ENCODE results near the gene ANAPC15. TPM values are rescaled to one million over a fixed set of nuclear protein-coding genes. Genes with fewer than 3 reads are reported as not detected.

Gene ANAPC15
- total RNA-seq, 1 donor from 2014 or later = 36.5 TPM

GRCh38 chr11:72100009-72100408 lies 12.5 kb downstream of the ANAPC15 start:
- Mint-ChIP-seq H3K4me1 (ENCODE audit: unreplicated experiment) (peaks cover 44% of the 10 kb centered on the region), H3K27me3 (ENCODE audit: unreplicated experiment) (peaks cover 22% of the 10 kb centered on the region), H3K27ac (ENCODE audit: unreplicated experiment) (peak overlapping the region; percentile 53), H3K9me3 (ENCODE audit: unreplicated experiment) (no peaks in the 10 kb centered on the region), H3K36me3 (ENCODE audit: low read depth, unreplicated experiment) (peaks cover 34% of the 10 kb centered on the region), H3K4me3 (ENCODE audit: unreplicated experiment) (peak overlapping the region; percentile 59)
- DNase-seq (ENCODE audit: low spot score) = no peak
- TF ChIP-seq CTCF (IDR thresholded peaks at IDR 0.05; ENCODE audit: unreplicated experiment) = no peak

GRCh38 chr11:72098741-72099140 lies 13.8 kb downstream of the ANAPC15 start:
- Mint-ChIP-seq H3K36me3 (ENCODE audit: low read depth, unreplicated experiment) (peaks cover 31% of the 10 kb centered on the region), H3K4me1 (ENCODE audit: unreplicated experiment) (peaks cover 39% of the 10 kb centered on the region), H3K9me3 (ENCODE audit: unreplicated experiment) (no peaks in the 10 kb centered on the region), H3K4me3 (ENCODE audit: unreplicated experiment) (no peak overlapping the region), H3K27ac (ENCODE audit: unreplicated experiment) (no peak overlapping the region), H3K27me3 (ENCODE audit: unreplicated experiment) (peaks cover 17% of the 10 kb centered on the region)
- no peak for TF ChIP-seq CTCF (IDR thresholded peaks at IDR 0.05; ENCODE audit: unreplicated experiment)
- DNase-seq (ENCODE audit: low spot score) = no peak

- no peaks in the 10 kb centered on the region for H3K9me3 Mint-ChIP-seq (ENCODE audit: unreplicated experiment)
- peaks cover 2% of the 10 kb centered on the region for H3K27me3 Mint-ChIP-seq (ENCODE audit: unreplicated experiment)
- peak overlapping the region; percentile 30 for H3K27ac Mint-ChIP-seq (ENCODE audit: unreplicated experiment)
- peaks cover 19% of the 10 kb centered on the region for H3K4me1 Mint-ChIP-seq (ENCODE audit: unreplicated experiment)
- no peaks in the 10 kb centered on the region for H3K36me3 Mint-ChIP-seq (ENCODE audit: low read depth, unreplicated experiment)
- H3K4me3 Mint-ChIP-seq (ENCODE audit: unreplicated experiment) = no peak overlapping the region
- DNase-seq (ENCODE audit: low spot score) = peak; percentile 84
- peak; percentile 44 for TF ChIP-seq CTCF (IDR thresholded peaks at IDR 0.05; ENCODE audit: unreplicated experiment)
These were observed 21.2 kb downstream of the ANAPC15 start for GRCh38 chr11:72091292-72091691.

- peaks cover 2% of the 10 kb centered on the region for H3K27me3 Mint-ChIP-seq (ENCODE audit: unreplicated experiment)
- H3K9me3 Mint-ChIP-seq (ENCODE audit: unreplicated experiment) = no peaks in the 10 kb centered on the region
- H3K4me3 Mint-ChIP-seq (ENCODE audit: unreplicated experiment) = no peak overlapping the region
- DNase-seq (ENCODE audit: low spot score) = no peak
- TF ChIP-seq CTCF (IDR thresholded peaks at IDR 0.05; ENCODE audit: unreplicated experiment) = no peak
- H3K27ac Mint-ChIP-seq (ENCODE audit: unreplicated experiment) = peak overlapping the region; percentile 6
- no peaks in the 10 kb centered on the region for H3K36me3 Mint-ChIP-seq (ENCODE audit: low read depth, unreplicated experiment)
- H3K4me1 Mint-ChIP-seq (ENCODE audit: unreplicated experiment) = peaks cover 19% of the 10 kb centered on the region
These were observed 24.3 kb downstream of the ANAPC15 start for GRCh38 chr11:72088076-72088808.

GRCh38 chr11:72085621-72086351 lies 26.7 kb downstream of the ANAPC15 start:
- H3K9me3 Mint-ChIP-seq (ENCODE audit: unreplicated experiment) = no peaks in the 10 kb centered on the region
- H3K27me3 Mint-ChIP-seq (ENCODE audit: unreplicated experiment) = peaks cover 7% of the 10 kb centered on the region
- H3K4me1 Mint-ChIP-seq (ENCODE audit: unreplicated experiment) = peaks cover 21% of the 10 kb centered on the region
- H3K36me3 Mint-ChIP-seq (ENCODE audit: low read depth, unreplicated experiment) = peaks cover 2% of the 10 kb centered on the region
- no peak for DNase-seq (ENCODE audit: low spot score)
- no peak overlapping the region for H3K27ac Mint-ChIP-seq (ENCODE audit: unreplicated experiment)
- no peak overlapping the region for H3K4me3 Mint-ChIP-seq (ENCODE audit: unreplicated experiment)
- no peak for TF ChIP-seq CTCF (IDR thresholded peaks at IDR 0.05; ENCODE audit: unreplicated experiment)
